Measurements from ENCODE around the gene TRAF1. TPM values are rescaled to one million over a fixed set of nuclear protein-coding genes. Genes with fewer than 3 reads are reported as not detected.

Gene TRAF1
- total and polyA plus RNA-seq, 8 donors = 1.3 to 8.1 (median 2.4) TPM

DNA sequence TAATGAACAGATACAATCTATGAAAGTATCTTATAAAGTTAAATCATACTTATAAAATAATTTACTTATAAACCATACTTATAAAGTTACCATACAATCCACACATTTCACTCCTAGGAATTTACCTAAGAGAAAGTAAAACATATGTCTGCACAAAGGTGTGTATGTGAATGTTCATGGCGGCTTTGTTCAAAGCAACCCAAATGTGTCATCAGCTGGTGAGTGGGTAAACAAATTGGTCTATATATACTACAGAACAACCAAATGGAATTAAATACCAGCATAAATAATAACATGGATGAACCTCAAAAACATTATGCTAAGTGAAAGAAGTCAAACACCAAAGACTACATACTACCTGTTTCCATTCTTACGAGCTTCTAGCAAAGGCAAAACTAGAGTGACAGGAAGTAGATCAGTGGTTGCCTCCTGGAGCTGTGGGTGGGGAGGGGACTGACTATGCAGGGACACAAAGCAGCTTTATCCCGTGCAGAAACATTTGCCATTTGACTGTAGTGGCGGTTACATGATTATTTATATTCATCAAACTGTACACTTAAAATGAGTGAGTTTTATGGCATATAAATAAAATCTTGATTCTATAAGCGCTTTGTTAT, 10.6 kb downstream of the TRAF1 start:
- intact Hi-C loops (cut with DNase I) = no loop called here
- Histone ChIP-seq H3K9me3 (no peaks in the 10 kb centered on the region), H3K4me1 (no peaks in the 10 kb centered on the region), H3K36me3 (no peaks in the 10 kb centered on the region), H3K4me3 (no peak overlapping the region), H3K27ac (no peak overlapping the region), H3K27me3 (no peaks in the 10 kb centered on the region)
- WGBS, 2 donors = 82 to 86% methylated on average over 5 of the region's 5 CpGs
- ATAC-seq (no peak), DNase-seq (no peak), FAIRE-seq (no peak)
- TF ChIP-seq, protein P1, sequence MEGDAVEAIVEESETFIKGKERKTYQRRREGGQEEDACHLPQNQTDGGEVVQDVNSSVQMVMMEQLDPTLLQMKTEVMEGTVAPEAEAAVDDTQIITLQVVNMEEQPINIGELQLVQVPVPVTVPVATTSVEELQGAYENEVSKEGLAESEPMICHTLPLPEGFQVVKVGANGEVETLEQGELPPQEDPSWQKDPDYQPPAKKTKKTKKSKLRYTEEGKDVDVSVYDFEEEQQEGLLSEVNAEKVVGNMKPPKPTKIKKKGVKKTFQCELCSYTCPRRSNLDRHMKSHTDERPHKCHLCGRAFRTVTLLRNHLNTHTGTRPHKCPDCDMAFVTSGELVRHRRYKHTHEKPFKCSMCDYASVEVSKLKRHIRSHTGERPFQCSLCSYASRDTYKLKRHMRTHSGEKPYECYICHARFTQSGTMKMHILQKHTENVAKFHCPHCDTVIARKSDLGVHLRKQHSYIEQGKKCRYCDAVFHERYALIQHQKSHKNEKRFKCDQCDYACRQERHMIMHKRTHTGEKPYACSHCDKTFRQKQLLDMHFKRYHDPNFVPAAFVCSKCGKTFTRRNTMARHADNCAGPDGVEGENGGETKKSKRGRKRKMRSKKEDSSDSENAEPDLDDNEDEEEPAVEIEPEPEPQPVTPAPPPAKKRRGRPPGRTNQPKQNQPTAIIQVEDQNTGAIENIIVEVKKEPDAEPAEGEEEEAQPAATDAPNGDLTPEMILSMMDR (IDR thresholded peaks at IDR 0.05) = no peak

DNA sequence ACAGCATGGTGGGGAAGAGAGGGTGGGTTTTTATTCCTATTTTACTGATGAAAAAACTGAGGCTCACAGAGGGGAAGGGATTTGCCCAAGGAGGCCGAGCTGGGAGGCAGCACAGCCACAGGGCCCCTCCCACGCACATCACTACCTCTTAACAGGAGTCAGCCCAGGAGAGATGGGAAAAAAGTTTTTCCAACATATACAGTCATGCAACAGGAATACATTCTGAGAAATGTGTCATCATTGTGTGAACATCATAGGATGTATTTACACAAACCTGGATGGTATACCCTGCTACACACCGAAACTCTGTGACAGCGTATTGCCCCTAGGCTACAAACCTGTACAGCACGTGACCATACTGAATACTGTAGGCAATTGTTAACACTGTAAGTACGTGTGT, 11.6 kb downstream of the TRAF1 start:
- no peaks in the 10 kb centered on the region for H3K27me3 ChIP-seq
- no peak overlapping the region for H3K27ac ChIP-seq
- TF ChIP-seq, protein P1 (IDR thresholded peaks at IDR 0.05) = no peak
- ATAC-seq (no peak), FAIRE-seq (no peak), DNase-seq (no peak)
- H3K4me1 ChIP-seq = no peaks in the 10 kb centered on the region
- no peaks in the 10 kb centered on the region for H3K36me3 ChIP-seq
- no peaks in the 10 kb centered on the region for H3K9me3 ChIP-seq
- WGBS, 2 donors = 90 to 94% methylated on average over 6 of the region's 6 CpGs
- intact Hi-C loops (cut with DNase I) = no loop called here
- H3K4me3 ChIP-seq = no peak overlapping the region

DNA sequence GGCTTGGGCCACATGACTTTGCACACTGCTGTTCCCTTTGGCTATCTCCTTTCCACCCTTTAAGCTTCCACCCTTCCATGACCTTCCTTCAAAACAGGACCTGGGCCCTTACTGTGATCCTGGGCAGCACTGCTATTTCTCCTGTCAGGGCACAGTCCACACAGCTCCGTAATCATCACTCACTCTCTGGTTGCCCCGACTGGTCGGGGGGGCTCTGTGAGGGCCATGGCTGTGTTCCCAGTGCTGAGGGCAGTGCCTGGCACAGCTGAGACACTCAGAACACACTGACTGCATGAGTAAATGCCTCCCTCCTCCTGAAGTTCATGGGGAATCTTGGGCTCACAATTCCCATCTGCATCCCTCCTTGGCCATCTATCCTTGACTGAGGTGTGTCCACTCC, 12.2 kb downstream of the TRAF1 start:
- no peak overlapping the region for H3K27ac ChIP-seq

DNA sequence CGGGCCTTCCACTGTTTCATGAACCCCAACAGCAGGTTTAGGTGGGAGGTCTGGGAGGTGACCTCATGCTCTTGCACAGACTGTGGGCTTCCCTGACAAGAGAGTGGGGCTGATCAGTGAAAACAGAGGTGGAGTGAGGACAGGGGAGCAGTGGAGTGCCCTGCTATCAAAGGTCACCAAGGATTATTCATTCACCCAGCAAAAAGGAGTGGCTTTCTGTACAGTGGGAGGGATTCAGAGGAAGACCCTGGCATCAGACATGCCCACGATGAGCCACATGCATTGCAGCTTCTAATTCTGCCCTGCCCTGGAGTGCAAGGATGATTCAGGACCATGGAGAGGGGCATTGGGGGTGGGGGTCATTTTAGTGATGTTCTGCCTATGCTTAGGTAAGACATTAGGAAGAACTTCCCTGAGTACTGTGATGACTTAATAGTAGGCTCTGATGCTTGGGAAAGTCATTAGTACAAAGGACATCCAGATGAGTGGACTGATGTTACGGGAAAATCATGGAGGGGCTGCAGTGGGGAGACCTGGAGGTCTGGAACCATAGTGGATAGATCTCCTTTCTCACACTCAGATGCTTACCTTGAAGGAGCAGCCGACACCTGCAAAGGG, 12.8 kb downstream of the TRAF1 start:
- no peak overlapping the region for H3K27ac ChIP-seq
- no peaks in the 10 kb centered on the region for H3K4me1 ChIP-seq
- DNase-seq (no peak), ATAC-seq (no peak), FAIRE-seq (no peak)
- intact Hi-C loops (cut with DNase I) = no loop called here
- no peaks in the 10 kb centered on the region for H3K9me3 ChIP-seq
- no peak overlapping the region for H3K4me3 ChIP-seq
- TF ChIP-seq, protein P1 (IDR thresholded peaks at IDR 0.05) = no peak
- H3K36me3 ChIP-seq = no peaks in the 10 kb centered on the region
- no peaks in the 10 kb centered on the region for H3K27me3 ChIP-seq
- WGBS, 2 donors = 84 to 91% methylated on average over 4 of the region's 4 CpGs

More for the DNA sequence above, 12.2 kb downstream of the TRAF1 start:
- DNase-seq (no peak), FAIRE-seq (no peak), ATAC-seq (no peak)
- TF ChIP-seq, protein P1 (IDR thresholded peaks at IDR 0.05) = no peak
- Histone ChIP-seq H3K4me1 (no peaks in the 10 kb centered on the region), H3K9me3 (no peaks in the 10 kb centered on the region), H3K36me3 (no peaks in the 10 kb centered on the region), H3K27me3 (no peaks in the 10 kb centered on the region), H3K4me3 (no peak overlapping the region)
- intact Hi-C loops (cut with DNase I) = no loop called here
- 53 to 61% methylated on average over 3 of the region's 3 CpGs for WGBS, 2 donors

DNA sequence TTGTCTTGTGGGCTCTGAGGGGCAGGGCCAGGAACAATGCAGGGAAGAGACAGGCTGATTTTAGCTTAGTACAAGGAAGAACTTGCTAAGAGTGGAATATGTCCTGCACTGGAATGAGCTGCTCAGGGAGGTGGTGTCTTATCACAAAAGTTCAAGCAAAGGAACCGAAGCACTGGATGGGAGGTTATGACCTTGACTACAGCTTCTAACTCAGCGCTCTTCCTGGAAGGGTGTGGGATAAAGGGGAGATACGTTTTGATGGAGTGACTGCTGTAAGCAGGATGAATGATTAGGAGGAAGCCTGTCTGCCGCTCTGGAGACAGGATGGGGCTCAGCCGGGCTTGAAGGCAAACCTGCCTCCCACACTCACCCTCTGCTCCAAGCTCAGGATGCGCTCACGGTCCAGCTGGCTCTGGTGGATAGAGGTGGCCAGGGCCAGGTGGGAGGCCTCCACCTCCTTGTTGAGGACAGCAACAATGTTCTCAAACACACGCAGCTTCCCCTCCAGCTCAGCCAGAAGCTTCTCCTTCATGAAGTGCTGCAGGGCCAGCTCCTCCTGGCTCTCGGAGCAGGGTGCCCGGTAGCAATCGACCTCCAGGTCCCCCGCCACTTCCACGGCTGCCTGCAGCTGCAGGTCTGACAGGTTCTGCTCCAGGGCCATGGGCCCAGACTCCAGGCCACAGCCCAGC, 13.5 kb downstream of the TRAF1 start:
- no peak overlapping the region for H3K27ac ChIP-seq
- TF ChIP-seq, protein P1 (IDR thresholded peaks at IDR 0.05) = no peak
- no peak overlapping the region for H3K4me3 ChIP-seq
- 87 to 89% methylated on average over 12 to 13 of the region's 13 CpGs for WGBS, 2 donors
- no peaks in the 10 kb centered on the region for H3K27me3 ChIP-seq
- H3K4me1 ChIP-seq = no peaks in the 10 kb centered on the region
- ATAC-seq = no peak
- no peaks in the 10 kb centered on the region for H3K9me3 ChIP-seq
- FAIRE-seq = no peak
- no peaks in the 10 kb centered on the region for H3K36me3 ChIP-seq
- intact Hi-C loops (cut with DNase I) = no loop called here
- DNase-seq = no peak

Data from pancreas (tissue), 10 donors.